ENCODE data around the gene CRHR1. TPM values are rescaled to one million over a fixed set of nuclear protein-coding genes. Genes with fewer than 3 reads are reported as not detected.

The CRHR1 gene
- total and polyA plus RNA-seq, 2 of the 4 experiments (the other 2 are of a cell fraction): not detected

DNA sequence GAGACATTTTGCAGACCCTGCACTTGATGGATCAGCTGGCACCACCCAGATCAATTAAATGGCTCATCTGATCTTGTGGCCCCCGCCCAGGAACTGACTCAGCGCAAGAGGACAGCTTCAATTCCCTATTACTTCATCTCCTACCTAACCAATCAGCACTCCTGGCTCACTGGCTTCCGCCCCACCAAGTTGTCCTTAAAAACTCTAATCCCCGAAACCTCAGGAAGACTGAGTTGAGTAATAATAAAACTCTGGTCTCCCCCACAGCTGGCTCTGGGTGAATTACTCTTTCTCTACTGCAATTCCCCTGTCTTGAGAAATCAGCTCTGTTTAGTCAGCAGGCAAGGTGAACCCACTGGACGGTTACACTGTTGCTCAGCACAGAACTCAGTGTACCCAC, 84.2 kb downstream of the CRHR1 start:
- no peak overlapping the region for H2BK120ac ChIP-seq (ENCODE audit: low read depth, low read length)
- ATAC-seq (ENCODE audit: low read depth) (no peak), DNase-seq (no peak)
- H2BK15ac ChIP-seq (ENCODE audit: low read depth, low read length): no peak overlapping the region
- H3K14ac ChIP-seq (replicated peaks; ENCODE audit: low read depth, low read length): no peak overlapping the region
- TF ChIP-seq CHD1 (IDR thresholded peaks at IDR 0.05; ENCODE audit: low read depth, low read length) (no peak), RFX5 (IDR thresholded peaks at IDR 0.05; ENCODE audit: low read depth, low read length) (no peak), MXI1 (IDR thresholded peaks at IDR 0.05; ENCODE audit: borderline replicate concordance, low read depth, low read length) (no peak), BHLHE40 (IDR thresholded peaks at IDR 0.05; ENCODE audit: low read depth, low read length) (no peak), CTCF (conservative IDR thresholded peaks at IDR 0.05; ENCODE audit: low read depth, low read length) (no peak), FOS (IDR thresholded peaks at IDR 0.05; ENCODE audit: low read depth, low read length) (no peak), POLR2A (IDR thresholded peaks at IDR 0.05; ENCODE audit: low read depth, low read length) (no peak), MAFK (IDR thresholded peaks at IDR 0.05; ENCODE audit: low read depth, low read length) (no peak), MAZ (IDR thresholded peaks at IDR 0.05; ENCODE audit: borderline replicate concordance, low read depth, low read length) (no peak), NFE2L2 (IDR thresholded peaks at IDR 0.05; ENCODE audit: low read depth, low read length) (no peak), RCOR1 (IDR thresholded peaks at IDR 0.05; ENCODE audit: insufficient replicate concordance, low read length) (no peak)
- TF ChIP-seq, protein P1, sequence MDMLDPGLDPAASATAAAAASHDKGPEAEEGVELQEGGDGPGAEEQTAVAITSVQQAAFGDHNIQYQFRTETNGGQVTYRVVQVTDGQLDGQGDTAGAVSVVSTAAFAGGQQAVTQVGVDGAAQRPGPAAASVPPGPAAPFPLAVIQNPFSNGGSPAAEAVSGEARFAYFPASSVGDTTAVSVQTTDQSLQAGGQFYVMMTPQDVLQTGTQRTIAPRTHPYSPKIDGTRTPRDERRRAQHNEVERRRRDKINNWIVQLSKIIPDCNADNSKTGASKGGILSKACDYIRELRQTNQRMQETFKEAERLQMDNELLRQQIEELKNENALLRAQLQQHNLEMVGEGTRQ (IDR thresholded peaks at IDR 0.05; ENCODE audit: low read depth, low read length): no peak
- TF ChIP-seq, protein P2, sequence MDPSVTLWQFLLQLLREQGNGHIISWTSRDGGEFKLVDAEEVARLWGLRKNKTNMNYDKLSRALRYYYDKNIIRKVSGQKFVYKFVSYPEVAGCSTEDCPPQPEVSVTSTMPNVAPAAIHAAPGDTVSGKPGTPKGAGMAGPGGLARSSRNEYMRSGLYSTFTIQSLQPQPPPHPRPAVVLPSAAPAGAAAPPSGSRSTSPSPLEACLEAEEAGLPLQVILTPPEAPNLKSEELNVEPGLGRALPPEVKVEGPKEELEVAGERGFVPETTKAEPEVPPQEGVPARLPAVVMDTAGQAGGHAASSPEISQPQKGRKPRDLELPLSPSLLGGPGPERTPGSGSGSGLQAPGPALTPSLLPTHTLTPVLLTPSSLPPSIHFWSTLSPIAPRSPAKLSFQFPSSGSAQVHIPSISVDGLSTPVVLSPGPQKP (IDR thresholded peaks at IDR 0.05; ENCODE audit: borderline replicate concordance, low read depth, low read length): no peak
- no peak overlapping the region for H2BK5ac ChIP-seq (ENCODE audit: low read depth, low read length, poor library complexity, severe bottlenecking)
- no peak overlapping the region for H3K9ac ChIP-seq (ENCODE audit: low read depth, low read length)
- intact Hi-C loops (cut with micrococcal nuclease): no loop called here
- WGBS, 2 experiments (ENCODE audit: extremely low coverage in 2 of 2, insufficient read length in 1 of 2): no CpG with 5 or more reads among the region's 5 CpGs
- H4K5ac ChIP-seq (ENCODE audit: low read depth, low read length): no peak overlapping the region
- BruUV-seq (replicated peaks): no TSS peak
- H3K18ac ChIP-seq (ENCODE audit: low read depth, low read length): no peak overlapping the region
- H3K27ac ChIP-seq (ENCODE audit: insufficient read depth, low read length): no peak overlapping the region
- POLR2A ChIA-PET (ENCODE audit: unreplicated experiment): no interaction called here
- H2AK9ac ChIP-seq (replicated peaks; ENCODE audit: low read depth, low read length, poor library complexity): no peak overlapping the region
- H3K4ac ChIP-seq (ENCODE audit: low read depth, low read length): no peak overlapping the region
- H2AK5ac ChIP-seq (ENCODE audit: low read depth, low read length): no peak overlapping the region
- H4K91ac ChIP-seq (ENCODE audit: insufficient read depth, low read depth, low read length): no peak overlapping the region
- H3K36me3 ChIP-seq (ENCODE audit: control insufficient read depth, insufficient read depth, low read length): no peaks in the 10 kb centered on the region
- no peak overlapping the region for H3K4me2 ChIP-seq (ENCODE audit: low read depth, low read length)
- no peaks in the 10 kb centered on the region for H4K20me1 ChIP-seq (ENCODE audit: insufficient read depth, low read length)
- no peaks in the 10 kb centered on the region for H3K79me1 ChIP-seq (ENCODE audit: low read depth in 1 of 2, low read length in 2 of 2)
- in situ Hi-C loops (cut with MboI; ENCODE audit: low sequenced_read_pairs): no loop called here
- no peak overlapping the region for H4K8ac ChIP-seq (ENCODE audit: low read depth in 2 of 2, low read length in 2 of 2)
- CTCF ChIA-PET: no interaction called here
- H2BK20ac ChIP-seq (ENCODE audit: low read depth, low read length): no peak overlapping the region
- H3K27me3 ChIP-seq (ENCODE audit: control insufficient read depth, insufficient read depth, low read length): peaks cover 16% of the 10 kb centered on the region
- dilution Hi-C loops (cut with HindIII; ENCODE audit: low sequenced_read_pairs, unreplicated experiment): loop anchor here (25.0 kb wide), 1 partner anchor 231 kb away; no protein-coding TSS in a partner anchor
- no peak overlapping the region for H3K23ac ChIP-seq (ENCODE audit: low read depth, low read length)
- H2AFZ ChIP-seq (replicated peaks; ENCODE audit: low read length, poor library complexity): no peak overlapping the region
- no peaks in the 10 kb centered on the region for H3K9me1 ChIP-seq (ENCODE audit: insufficient read depth, low read length)
- H3K4me1 ChIP-seq (ENCODE audit: control insufficient read depth, insufficient read depth, low read length): no peaks in the 10 kb centered on the region
- H3K56ac ChIP-seq (ENCODE audit: extremely low read depth, insufficient read depth, low read length): no peak overlapping the region
- H3K9me3 ChIP-seq (ENCODE audit: control insufficient read depth, insufficient read depth, low read length): no peaks in the 10 kb centered on the region
- H3K4me3 ChIP-seq (ENCODE audit: insufficient read depth, low read depth, low read length): no peak overlapping the region
